OCI-LY1 (cell line): ENCODE data around the gene CARM1.

Experiments
- H2AFZ ChIP-seq: fragments of 200-600 bp; sonication (generic), shearing (Covaris generic); 2 replicates; pipeline ENCODE4 v1.6.0; 2014; ENCODE audit warnings: antibody characterized with exemption, mild to moderate bottlenecking, low read length
- H3F3A ChIP-seq: fragments of 200-600 bp; sonication (generic), shearing (Covaris generic); 2 replicates; pipeline ENCODE4 v1.6.0; 2014; ENCODE audit warnings: mild to moderate bottlenecking, antibody characterized with exemption, low read length, moderate library complexity; ENCODE audit not compliant: insufficient read depth
- H3K27ac ChIP-seq: fragments of 200-600 bp; sonication (generic); 2 replicates; pipeline ENCODE4 v1.5.1; 2014; ENCODE audit warnings: low read length, mixed run types, mild to moderate bottlenecking, low read depth; ENCODE audit not compliant: poor library complexity, severe bottlenecking
- H3K27me3 ChIP-seq: fragments of 200-600 bp; sonication (generic); 2 replicates; pipeline ENCODE4 v1.6.0; 2014; ENCODE audit warnings: antibody characterized with exemption, mild to moderate bottlenecking, low read length, moderate library complexity; ENCODE audit not compliant: insufficient read depth
- H3K36me3 ChIP-seq: fragments of 200-600 bp; sonication (generic); 2 replicates; pipeline ENCODE4 v1.6.1; 2014; ENCODE audit warnings: mild to moderate bottlenecking, antibody characterized with exemption, low read length, moderate library complexity, mixed read lengths; ENCODE audit not compliant: insufficient read depth
- H3K4me1 ChIP-seq: fragments of 200-600 bp; sonication (generic); 2 replicates; pipeline ENCODE4 v1.5.1; 2014; ENCODE audit warnings: mild to moderate bottlenecking, low read length, moderate library complexity; ENCODE audit not compliant: insufficient read depth, severe bottlenecking
- H3K4me2 ChIP-seq: fragments of 200-600 bp; sonication (generic), shearing (Covaris generic); 2 replicates; pipeline ENCODE4 v1.6.1; 2014; ENCODE audit warnings: low read length
- H3K4me3 ChIP-seq: fragments of 200-600 bp; sonication (generic); 2 replicates; pipeline ENCODE4 v1.5.1; 2014; ENCODE audit warnings: low read length, low read depth, mild to moderate bottlenecking, mixed read lengths; ENCODE audit not compliant: poor library complexity, severe bottlenecking
- H3K79me2 ChIP-seq: fragments of 200-600 bp; shearing (Covaris generic); 2 replicates; pipeline ENCODE4 v1.6.1; 2016; ENCODE audit warnings: mixed run types, low read length, mixed read lengths; ENCODE audit not compliant: insufficient read depth
- H3K9ac ChIP-seq: fragments of 200-600 bp; sonication (generic), shearing (Covaris generic); 2 replicates; pipeline ENCODE4 v1.6.1; 2014; ENCODE audit warnings: mild to moderate bottlenecking, low read length, mixed read lengths
- H3K9me2 ChIP-seq: fragments of 200-600 bp; sonication (generic), shearing (Covaris generic); 2 replicates; pipeline ENCODE4 v1.6.1; 2014; ENCODE audit warnings: low read depth, mild to moderate bottlenecking, low read length, mixed read lengths
- H3K9me3 ChIP-seq: fragments of 200-600 bp; shearing (Covaris generic); 2 replicates; pipeline ENCODE4 v1.6.1; 2014; ENCODE audit warnings: low read length, mixed read lengths
- H4K20me1 ChIP-seq: fragments of 200-600 bp; sonication (generic), shearing (Covaris generic); 2 replicates; pipeline ENCODE4 v1.6.0; 2016; ENCODE audit warnings: mild to moderate bottlenecking, low read length; ENCODE audit not compliant: insufficient read depth
- CTCF ChIP-seq: fragments of 200-600 bp; sonication (generic), shearing (Covaris generic); IDR thresholded peaks from 2 replicates; pipeline ENCODE4 v1.5.1; 2017; ENCODE audit warnings: mild to moderate bottlenecking, antibody characterized with exemption, low read length, moderate library complexity, mixed read lengths
- EZH2 ChIP-seq: fragments of 200-600 bp; sonication (generic), shearing (Covaris generic); IDR thresholded peaks from 2 replicates; pipeline ENCODE4 v1.8.0; 2017; ENCODE audit warnings: borderline replicate concordance, mixed run types, mild to moderate bottlenecking, antibody characterized with exemption, low read length, moderate library complexity, mixed read lengths

The CARM1 gene

GRCh38 chr19:10966809-10967208 is 95.5 kb downstream of the CARM1 start:
- no peaks in the 10 kb centered on the region for H3K9me2 ChIP-seq
- no peaks in the 10 kb centered on the region for H3K9me3 ChIP-seq
- peak overlapping the region; percentile 54 for H3K4me2 ChIP-seq
- H3K9ac ChIP-seq: peak overlapping the region; percentile 47
- H3K27ac ChIP-seq: peak overlapping the region; percentile 98
- peak overlapping the region; percentile 41 for H3K4me3 ChIP-seq
- H3K27me3 ChIP-seq: no peaks in the 10 kb centered on the region
- TF ChIP-seq EZH2: no peak
- TF ChIP-seq CTCF: no peak
- H3K36me3 ChIP-seq: peaks cover 28% of the 10 kb centered on the region
- no peak overlapping the region for H2AFZ ChIP-seq
- H3K4me1 ChIP-seq: peaks cover 83% of the 10 kb centered on the region
- no peaks in the 10 kb centered on the region for H4K20me1 ChIP-seq
- H3K79me2 ChIP-seq: peaks cover 96% of the 10 kb centered on the region
- H3F3A ChIP-seq: no peaks in the 10 kb centered on the region

- peak overlapping the region; percentile 34 for H3K4me3 ChIP-seq
- H3K27me3 ChIP-seq: no peaks in the 10 kb centered on the region
- H3K79me2 ChIP-seq: peaks cover 93% of the 10 kb centered on the region
- H3K9me2 ChIP-seq: no peaks in the 10 kb centered on the region
- no peaks in the 10 kb centered on the region for H4K20me1 ChIP-seq
- H3K36me3 ChIP-seq: peaks cover 40% of the 10 kb centered on the region
- H3K4me2 ChIP-seq: peak overlapping the region; percentile 66
- no peak; the same call in 1 of the 2 replicates for TF ChIP-seq CTCF
- no peaks in the 10 kb centered on the region for H3F3A ChIP-seq
- H2AFZ ChIP-seq: no peak overlapping the region
- H3K27ac ChIP-seq: peak overlapping the region; percentile 98
- peak overlapping the region; percentile 69 for H3K9ac ChIP-seq
- H3K4me1 ChIP-seq: peaks cover 84% of the 10 kb centered on the region
- H3K9me3 ChIP-seq: no peaks in the 10 kb centered on the region
Observed at GRCh38 chr19:10968527-10969135, 97.3 kb downstream of the CARM1 start.

GRCh38 chr19:10971107-10971726 is 99.9 kb downstream of the CARM1 start:
- peak overlapping the region; percentile 98 for H3K27ac ChIP-seq
- peaks cover 91% of the 10 kb centered on the region for H3K79me2 ChIP-seq
- H3K4me3 ChIP-seq: no peak overlapping the region
- H3K9me3 ChIP-seq: no peaks in the 10 kb centered on the region
- no peaks in the 10 kb centered on the region for H3K27me3 ChIP-seq
- peaks cover 28% of the 10 kb centered on the region for H3K36me3 ChIP-seq
- no peak overlapping the region for H3K4me2 ChIP-seq
- TF ChIP-seq CTCF: no peak
- TF ChIP-seq EZH2: no peak
- no peaks in the 10 kb centered on the region for H4K20me1 ChIP-seq
- H3K9ac ChIP-seq: no peak overlapping the region
- H3F3A ChIP-seq: no peaks in the 10 kb centered on the region
- no peak overlapping the region for H2AFZ ChIP-seq
- H3K4me1 ChIP-seq: peaks cover 82% of the 10 kb centered on the region
- no peaks in the 10 kb centered on the region for H3K9me2 ChIP-seq
